Muscle layer of duodenum (tissue), 2 donors: ENCODE data around the gene RERE.

Experiments
- H3K27ac ChIP-seq: one replicate; pipeline ENCODE4 v1.7.0; 2013; ENCODE audit warnings: mild to moderate bottlenecking, low read length
- H3K27me3 ChIP-seq: one replicate; pipeline ENCODE4 v1.7.0; 2013; ENCODE audit warnings: low read depth, mild to moderate bottlenecking, control low read depth, low read length
- H3K36me3 ChIP-seq, 2 donors: one replicate each; pipeline ENCODE4 v1.7.0; 2013; ENCODE audit warnings: low read length in 2 of 2, control low read depth in 1 of 2, mild to moderate bottlenecking in 1 of 2; ENCODE audit not compliant: insufficient read depth in 2 of 2, control insufficient read depth in 1 of 2
- H3K4me1 ChIP-seq, 2 donors: one replicate each; pipeline ENCODE4 v1.7.0; 2013; ENCODE audit warnings: low read length in 2 of 2, mild to moderate bottlenecking in 2 of 2, control low read depth in 1 of 2, moderate library complexity in 1 of 2; ENCODE audit not compliant: insufficient read depth in 2 of 2, control insufficient read depth in 1 of 2
- H3K4me3 ChIP-seq, 2 donors: one replicate each; pipeline ENCODE4 v1.7.0; 2013; ENCODE audit warnings: low read length in 2 of 2, low read depth in 1 of 2, mild to moderate bottlenecking in 1 of 2
- H3K9me3 ChIP-seq, 2 donors: one replicate each; pipeline ENCODE4 v1.7.0; 2013; ENCODE audit warnings: low read length in 2 of 2, control low read depth in 1 of 2, mild to moderate bottlenecking in 1 of 2; ENCODE audit not compliant: control insufficient read depth in 1 of 2
- donor health status: healthy.

The RERE gene

DNA sequence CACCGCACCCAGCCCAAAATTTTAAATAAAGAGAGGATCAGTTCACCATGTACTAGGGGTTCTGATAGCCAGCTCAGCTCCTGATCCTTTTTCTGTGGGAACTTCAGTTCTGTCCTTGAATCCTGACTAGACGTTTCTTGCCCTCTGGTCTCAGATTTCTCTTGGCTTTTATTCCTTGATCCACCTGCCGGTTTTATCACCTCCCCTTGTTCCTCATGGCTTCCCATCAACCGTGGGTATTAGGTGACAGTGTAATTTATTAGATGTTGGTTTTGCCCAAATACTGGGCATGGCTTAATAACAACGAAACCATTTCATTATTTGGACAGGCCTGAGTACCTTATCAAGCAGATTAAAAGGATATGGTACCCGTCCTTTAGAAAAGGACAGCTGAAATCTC is 477.0 kb downstream of the RERE start:
- no peak overlapping the region for H3K4me3 ChIP-seq
- H3K27me3 ChIP-seq, result no peaks in the 10 kb centered on the region
- H3K4me1 ChIP-seq, result no peaks in the 10 kb centered on the region
- H3K36me3 ChIP-seq, result peaks cover 0 to 22% of the 10 kb centered on the region in 2 donors
- H3K27ac ChIP-seq, result no peak overlapping the region
- no peaks in the 10 kb centered on the region for H3K9me3 ChIP-seq

DNA sequence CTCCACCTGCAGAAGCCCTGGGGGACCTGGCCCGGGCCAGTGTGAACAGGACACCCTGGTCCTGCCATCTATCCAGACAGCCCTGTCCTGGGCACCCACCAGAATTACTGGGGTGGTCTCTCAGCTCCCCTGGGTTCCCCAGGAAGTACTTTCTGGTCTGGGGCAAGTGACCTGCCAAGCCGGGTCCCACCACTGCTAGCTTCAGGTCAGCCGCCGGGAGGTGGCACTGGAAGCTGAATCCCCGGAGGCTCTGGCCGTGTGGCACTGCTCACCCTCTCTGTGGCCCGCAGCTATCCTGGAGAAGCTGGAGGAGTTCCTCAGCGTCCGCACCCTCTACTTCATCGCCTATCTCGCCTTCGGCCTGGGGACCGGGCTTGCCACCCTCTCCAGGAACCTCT is 478.2 kb downstream of the RERE start:
- peaks cover 0 to 26% of the 10 kb centered on the region in 2 donors for H3K36me3 ChIP-seq
- no peaks in the 10 kb centered on the region for H3K4me1 ChIP-seq
- no peak overlapping the region for H3K27ac ChIP-seq
- H3K4me3 ChIP-seq, result no peak overlapping the region
- no peaks in the 10 kb centered on the region for H3K9me3 ChIP-seq
- no peaks in the 10 kb centered on the region for H3K27me3 ChIP-seq

DNA sequence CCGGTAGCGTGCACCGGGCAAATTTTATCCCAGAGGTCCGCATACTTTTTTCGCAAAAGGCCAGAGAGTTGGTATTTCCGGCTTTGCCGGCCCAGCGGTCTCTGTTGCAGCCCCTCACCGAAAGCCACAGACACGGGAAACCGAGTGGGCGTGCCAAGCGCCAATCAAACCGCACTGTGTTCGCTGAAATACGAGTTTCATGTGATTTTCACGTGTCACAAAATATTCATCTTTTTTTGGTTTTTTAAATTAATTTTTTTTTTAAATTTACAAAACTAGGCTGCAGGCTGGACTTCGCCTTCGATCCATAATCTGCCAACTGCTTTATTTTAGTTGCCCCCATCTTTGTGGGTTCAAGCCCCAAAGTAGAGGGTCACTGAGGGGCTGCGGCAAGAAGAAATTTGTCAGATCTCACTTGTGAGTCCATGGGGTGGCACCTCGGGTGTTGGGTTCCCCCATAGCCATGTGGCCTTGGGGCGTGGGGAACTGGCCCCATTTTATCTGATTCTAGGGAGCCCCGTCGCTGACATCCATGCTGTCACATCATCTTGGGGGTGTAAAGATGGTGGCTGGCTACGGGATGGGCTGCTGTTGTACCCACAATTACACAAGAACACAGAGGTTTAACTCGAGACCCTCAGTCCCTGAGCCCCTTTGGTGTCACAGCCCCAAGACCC is 478.8 kb downstream of the RERE start:
- no peaks in the 10 kb centered on the region for H3K4me1 ChIP-seq
- H3K27ac ChIP-seq, result no peak overlapping the region
- H3K27me3 ChIP-seq, result no peaks in the 10 kb centered on the region
- H3K9me3 ChIP-seq, result no peaks in the 10 kb centered on the region
- H3K4me3 ChIP-seq, result no peak overlapping the region
- peaks cover 0 to 26% of the 10 kb centered on the region in 2 donors for H3K36me3 ChIP-seq

DNA sequence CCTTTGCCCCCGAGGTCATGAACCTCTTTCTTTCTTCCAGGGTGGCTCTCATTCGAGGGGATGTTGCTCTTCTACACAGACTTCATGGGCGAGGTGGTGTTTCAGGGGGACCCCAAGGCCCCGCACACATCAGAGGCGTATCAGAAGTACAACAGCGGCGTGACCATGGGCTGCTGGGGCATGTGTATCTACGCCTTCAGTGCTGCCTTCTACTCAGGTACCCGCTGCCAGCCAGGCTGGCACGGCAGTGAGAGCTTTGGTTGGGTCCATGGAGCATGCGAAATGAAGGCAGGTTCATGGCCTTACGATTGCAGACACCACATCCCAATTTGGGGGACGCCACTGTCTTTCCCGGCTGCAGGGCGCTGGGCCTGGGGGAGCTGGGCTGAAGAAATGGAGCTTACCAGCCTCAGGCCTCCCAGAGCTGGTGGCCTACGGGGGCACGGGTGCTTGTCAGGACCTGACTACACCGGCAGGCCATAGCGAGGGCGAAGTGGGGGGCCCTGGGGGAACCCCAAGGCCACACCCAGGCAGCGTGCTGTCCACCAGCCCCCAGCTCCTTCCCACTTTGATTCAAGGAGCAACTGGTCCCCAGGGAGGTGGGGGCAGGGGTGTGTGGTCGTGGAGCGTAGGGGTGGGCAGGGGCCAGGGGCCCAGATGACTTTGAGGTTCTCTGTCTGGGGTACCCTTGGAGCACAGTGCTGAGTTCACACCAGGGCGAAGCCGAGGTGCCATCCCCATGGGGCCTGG is 479.5 kb downstream of the RERE start:
- H3K36me3 ChIP-seq, result peaks cover 0 to 26% of the 10 kb centered on the region in 2 donors
- H3K4me1 ChIP-seq, result no peaks in the 10 kb centered on the region
- H3K9me3 ChIP-seq, result no peaks in the 10 kb centered on the region
- H3K27ac ChIP-seq, result no peak overlapping the region
- no peaks in the 10 kb centered on the region for H3K27me3 ChIP-seq
- no peak overlapping the region for H3K4me3 ChIP-seq

DNA sequence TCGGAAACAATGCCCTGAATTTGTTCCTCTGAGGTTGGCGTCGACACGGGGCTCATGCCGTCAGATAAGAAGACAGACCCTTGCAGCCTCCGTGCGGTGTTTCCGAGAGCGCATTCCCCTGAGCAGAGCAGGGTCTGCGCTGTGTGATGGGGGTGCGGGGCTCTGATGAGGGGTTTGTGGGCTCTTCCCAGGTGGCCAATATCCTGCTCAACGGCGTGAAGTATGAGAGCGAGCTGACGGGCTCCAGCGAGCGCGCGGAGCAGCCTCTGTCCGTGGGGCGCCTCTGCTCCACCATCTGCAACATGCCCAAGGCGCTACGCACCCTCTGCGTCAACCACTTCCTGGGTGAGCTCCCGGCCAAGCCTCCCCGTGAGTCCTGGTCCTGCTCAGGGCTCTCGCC is 482.2 kb downstream of the RERE start:
- Histone ChIP-seq H3K4me3 (no peak overlapping the region), H3K9me3 (no peaks in the 10 kb centered on the region), H3K27me3 (no peaks in the 10 kb centered on the region), H3K27ac (no peak overlapping the region), H3K36me3 (peaks cover 0 to 26% of the 10 kb centered on the region in 2 donors), H3K4me1 (no peaks in the 10 kb centered on the region)

DNA sequence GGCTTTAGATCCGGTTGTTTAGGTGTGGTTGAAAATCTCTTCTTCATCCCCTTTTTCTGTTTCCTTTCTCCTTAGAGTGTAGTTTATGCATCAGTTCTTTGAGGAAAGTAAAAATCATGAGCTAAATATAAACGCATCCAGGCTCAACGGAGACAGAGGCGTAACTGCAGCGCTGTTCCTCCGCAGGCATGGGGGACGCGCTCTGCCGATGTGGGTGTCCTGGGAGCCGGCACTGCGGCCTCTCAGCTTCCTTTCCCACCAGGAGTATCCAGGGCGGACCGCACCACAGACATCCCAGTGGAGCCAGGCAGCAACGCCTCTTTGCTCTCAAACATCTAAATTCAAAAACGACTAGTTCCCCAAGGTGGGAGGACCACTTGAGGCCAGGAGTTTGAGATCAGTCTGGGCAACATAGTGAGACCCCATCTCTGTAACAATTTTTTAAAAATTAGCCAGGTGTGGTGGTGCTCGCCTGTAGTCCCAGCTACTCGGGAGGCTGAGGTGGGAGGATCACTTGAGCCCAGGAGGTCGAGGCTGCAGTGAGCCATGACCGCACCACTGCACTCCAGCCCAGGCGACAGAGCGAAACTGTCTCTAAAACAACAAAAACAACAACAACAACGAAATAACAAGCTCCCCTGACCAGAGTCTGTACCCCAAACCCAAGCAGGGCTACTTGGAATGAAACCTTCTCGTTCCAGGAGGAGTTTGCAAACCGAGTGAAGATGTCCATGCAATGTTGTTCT is 483.2 kb downstream of the RERE start:
- Histone ChIP-seq H3K4me1 (no peaks in the 10 kb centered on the region), H3K36me3 (peaks cover 0 to 20% of the 10 kb centered on the region in 2 donors), H3K27ac (no peak overlapping the region), H3K9me3 (no peaks in the 10 kb centered on the region), H3K27me3 (no peaks in the 10 kb centered on the region), H3K4me3 (no peak overlapping the region)

DNA sequence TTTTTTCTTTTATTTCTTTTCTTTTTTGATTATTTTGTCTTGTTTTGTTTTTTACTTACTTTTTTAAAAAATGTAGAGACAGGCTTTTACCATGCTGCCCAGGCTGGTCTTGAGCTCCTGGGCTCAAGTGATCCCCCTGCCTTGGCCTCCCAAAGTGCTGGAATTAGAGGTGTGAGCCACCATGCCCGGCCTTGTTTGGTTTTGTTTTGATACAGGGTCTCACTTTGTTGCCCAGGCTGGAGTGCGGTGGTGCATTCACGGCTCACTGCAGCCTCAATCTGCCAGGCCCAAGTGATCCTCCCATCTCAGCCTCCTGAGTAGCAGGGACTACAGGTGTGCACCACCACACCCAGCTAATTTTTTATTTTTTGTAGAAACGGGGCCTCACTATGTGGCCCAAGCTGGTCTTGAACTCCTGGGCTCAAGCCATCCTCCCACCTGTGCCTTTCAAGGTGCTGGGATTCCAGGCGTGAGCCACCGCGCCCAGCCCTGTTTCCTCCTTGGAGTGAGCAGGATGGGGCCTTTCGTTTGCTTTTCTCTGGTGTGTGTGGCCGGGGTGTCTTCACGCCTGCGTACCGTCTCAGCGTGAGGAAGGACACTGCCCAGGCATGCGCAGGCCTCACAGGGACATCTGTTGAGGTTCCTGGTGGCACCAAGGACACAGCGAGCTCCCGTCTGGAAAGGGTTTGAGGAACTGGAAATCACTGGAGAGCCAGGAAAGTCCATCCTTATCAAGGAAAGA is 484.0 kb downstream of the RERE start:
- Histone ChIP-seq H3K9me3 (no peaks in the 10 kb centered on the region), H3K4me3 (no peak overlapping the region), H3K27me3 (no peaks in the 10 kb centered on the region), H3K27ac (no peak overlapping the region), H3K36me3 (peaks cover 0 to 17% of the 10 kb centered on the region in 2 donors), H3K4me1 (no peaks in the 10 kb centered on the region)

DNA sequence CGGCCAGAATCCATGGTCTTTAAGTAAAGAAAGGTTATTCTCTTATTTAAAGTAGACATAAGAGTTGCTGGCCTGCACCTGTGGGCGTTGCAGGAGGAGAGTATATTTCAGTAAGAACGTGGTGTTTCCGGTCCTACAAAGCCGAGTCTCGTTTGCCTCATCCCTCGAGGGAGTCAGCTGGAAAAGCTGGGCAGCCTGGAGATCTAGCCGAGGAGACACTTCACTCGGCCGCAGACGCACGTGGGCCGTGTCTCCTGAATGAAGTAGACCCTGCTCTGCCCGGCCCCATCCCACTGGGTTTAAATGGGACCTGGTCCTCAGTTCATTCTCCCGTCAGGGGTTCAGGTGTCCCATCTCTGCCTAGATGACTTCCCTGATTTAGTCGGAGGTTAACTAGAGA is 484.6 kb downstream of the RERE start:
- H3K4me1 ChIP-seq, result no peaks in the 10 kb centered on the region
- H3K9me3 ChIP-seq, result no peaks in the 10 kb centered on the region
- H3K36me3 ChIP-seq, result peaks cover 0 to 12% of the 10 kb centered on the region in 2 donors
- no peak overlapping the region for H3K4me3 ChIP-seq
- H3K27me3 ChIP-seq, result no peaks in the 10 kb centered on the region
- no peak overlapping the region for H3K27ac ChIP-seq

DNA sequence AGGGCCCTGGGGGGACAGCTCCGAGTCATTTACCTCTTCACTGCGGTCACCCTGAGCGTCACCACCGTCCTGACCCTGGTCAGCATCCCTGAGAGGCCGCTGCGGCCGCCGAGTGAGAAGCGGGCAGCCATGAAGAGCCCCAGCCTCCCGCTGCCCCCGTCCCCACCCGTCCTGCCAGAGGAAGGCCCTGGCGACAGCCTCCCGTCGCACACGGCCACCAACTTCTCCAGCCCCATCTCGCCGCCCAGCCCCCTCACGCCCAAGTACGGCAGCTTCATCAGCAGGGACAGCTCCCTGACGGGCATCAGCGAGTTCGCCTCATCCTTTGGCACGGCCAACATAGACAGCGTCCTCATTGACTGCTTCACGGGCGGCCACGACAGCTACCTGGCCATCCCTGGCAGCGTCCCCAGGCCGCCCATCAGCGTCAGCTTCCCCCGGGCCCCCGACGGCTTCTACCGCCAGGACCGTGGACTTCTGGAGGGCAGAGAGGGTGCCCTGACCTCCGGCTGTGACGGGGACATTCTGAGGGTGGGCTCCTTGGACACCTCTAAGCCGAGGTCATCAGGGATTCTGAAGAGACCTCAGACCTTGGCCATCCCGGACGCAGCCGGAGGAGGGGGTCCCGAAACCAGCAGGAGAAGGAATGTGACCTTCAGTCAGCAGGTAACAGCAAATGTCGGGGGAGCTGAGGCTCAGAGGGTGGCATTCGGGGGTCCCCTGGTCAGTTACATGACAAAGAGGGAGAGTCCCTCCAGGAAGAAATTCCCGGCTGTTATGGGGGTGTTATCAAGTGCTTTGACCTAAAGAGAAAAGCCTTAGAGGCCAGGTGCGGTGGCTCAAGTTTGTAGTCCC is 486.9 kb downstream of the RERE start:
- no peaks in the 10 kb centered on the region for H3K9me3 ChIP-seq
- H3K27me3 ChIP-seq, result no peaks in the 10 kb centered on the region
- no peak overlapping the region for H3K4me3 ChIP-seq
- no peak overlapping the region for H3K27ac ChIP-seq
- no peaks in the 10 kb centered on the region for H3K4me1 ChIP-seq
- peaks cover 11 to 23% of the 10 kb centered on the region in 2 donors for H3K36me3 ChIP-seq

DNA sequence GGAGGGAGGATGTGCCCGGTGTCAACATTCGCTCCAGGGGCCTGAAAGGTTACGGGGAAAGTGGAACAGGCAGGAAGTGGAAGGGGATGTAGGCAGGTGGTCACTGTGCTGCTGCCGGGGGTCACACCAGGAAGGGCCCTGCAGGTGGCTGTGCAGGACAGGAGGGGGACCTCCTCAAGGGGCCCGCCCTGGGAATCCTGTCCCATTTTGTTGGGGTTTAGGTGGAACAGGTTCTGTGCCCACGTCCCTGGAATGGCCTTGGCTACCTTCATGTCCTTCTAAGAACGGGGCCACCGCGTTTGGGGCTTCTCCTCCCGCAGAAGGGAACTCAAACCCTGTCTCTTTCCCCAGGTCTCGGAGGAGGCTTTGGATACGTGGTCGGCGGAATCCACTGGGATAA is 487.6 kb downstream of the RERE start:
- no peaks in the 10 kb centered on the region for H3K4me1 ChIP-seq
- no peak overlapping the region for H3K27ac ChIP-seq
- H3K4me3 ChIP-seq, result no peak overlapping the region
- no peaks in the 10 kb centered on the region for H3K9me3 ChIP-seq
- H3K27me3 ChIP-seq, result no peaks in the 10 kb centered on the region
- H3K36me3 ChIP-seq, result peaks cover 11 to 19% of the 10 kb centered on the region in 2 donors
